CD4-positive, alpha-beta memory T cell (primary cell): ENCODE measurements around the gene RABGGTB. TPM values are rescaled to one million over a fixed set of nuclear protein-coding genes. Genes with fewer than 3 reads are reported as not detected.

ENCODE experiments used
- CTCF ChIA-PET: fragments of 350-600 bp; sonication (Branson Sonifier 250); formaldehyde crosslinking; loops from one replicate; lab custom pipeline; 2021; ENCODE audit warnings: inconsistent platforms; ENCODE audit not compliant: partially characterized antibody; lab: Charles Lee
- POLR2A ChIA-PET: fragments of 350-600 bp; sonication (Branson Sonifier 250); formaldehyde crosslinking; loops from one replicate; lab custom pipeline; 2021; ENCODE audit not compliant: partially characterized antibody; lab: Charles Lee
- DNase-seq, 5 donors: peaks; one replicate each; pipeline versions ENCODE4 v3.0.0 to v3.0.0-alpha.2; 2020 to 2022; ENCODE audit warnings: mixed read lengths in 1 of 5
- H3K27ac ChIP-seq: one replicate; pipeline ENCODE4 v1.7.0; 2013; ENCODE audit warnings: low read depth, low read length
- H3K27me3 ChIP-seq: 2 replicates; pipeline ENCODE4 v1.7.0; 2013; ENCODE audit warnings: mild to moderate bottlenecking, low read length, moderate library complexity; ENCODE audit not compliant: insufficient read depth
- H3K36me3 ChIP-seq: 2 replicates; pipeline ENCODE4 v1.7.0; 2013; ENCODE audit warnings: mild to moderate bottlenecking, low read length, moderate library complexity; ENCODE audit not compliant: insufficient read depth
- H3K4me1 ChIP-seq: 2 replicates; pipeline ENCODE4 v1.7.0; 2013; ENCODE audit warnings: mild to moderate bottlenecking, low read length, moderate library complexity; ENCODE audit not compliant: insufficient read depth
- H3K4me3 ChIP-seq, 2 donors: one replicate each; pipeline ENCODE4 v1.7.0; 2013; ENCODE audit warnings: low read length in 2 of 2, mild to moderate bottlenecking in 1 of 2
- H3K9me3 ChIP-seq, 2 donors: one replicate each; pipeline ENCODE4 v1.7.0; 2013; ENCODE audit warnings: low read length in 2 of 2, control low read depth in 1 of 2; ENCODE audit not compliant: control insufficient read depth in 1 of 2
- H3K27ac Mint-ChIP-seq, 7 donors: one replicate each; pipeline ENCODE4 v1.8.0; 2020 to 2021; ENCODE audit warnings: mixed read lengths in 7 of 7, mild to moderate bottlenecking in 6 of 7, inconsistent platforms in 3 of 7, moderate library complexity in 3 of 7
- H3K27me3 Mint-ChIP-seq, 2 donors: one replicate each; pipeline ENCODE4 v1.8.0; 2020 to 2021; ENCODE audit warnings: mixed read lengths in 2 of 2
- H3K36me3 Mint-ChIP-seq, 2 donors: one replicate each; pipeline ENCODE4 v1.8.0; 2020 to 2021; ENCODE audit warnings: mixed read lengths in 2 of 2, inconsistent platforms in 1 of 2, mild to moderate bottlenecking in 1 of 2
- H3K4me1 Mint-ChIP-seq, 4 donors: one replicate each; pipeline ENCODE4 v1.8.0; 2020 to 2021; ENCODE audit warnings: mixed read lengths in 4 of 4, mild to moderate bottlenecking in 1 of 4
- H3K4me3 Mint-ChIP-seq, 8 donors: one replicate each; pipeline ENCODE4 v1.8.0; 2020 to 2021; ENCODE audit warnings: mixed read lengths in 8 of 8, mild to moderate bottlenecking in 7 of 8, moderate library complexity in 6 of 8, inconsistent platforms in 3 of 8
- H3K9me3 Mint-ChIP-seq, 8 donors: one replicate each; pipeline ENCODE4 v1.8.0; 2020 to 2021; ENCODE audit warnings: mixed read lengths in 8 of 8, mild to moderate bottlenecking in 5 of 8, inconsistent platforms in 3 of 8, moderate library complexity in 1 of 8
- intact Hi-C: fragments of 100-400 bp; cut with micrococcal nuclease; formaldehyde crosslinking; loops from one replicate; pipeline ENCODE4 v1.15.1; 2023
- polyA plus RNA-seq, 2 donors: library from polyadenylated mRNA; unstranded; fragments of 300-500 nt; fragmentation: Illumina TruSeq; gene quantifications; one replicate each; pipeline ENCODE4 v1.2.3, GENCODE V29; 2021
- total RNA-seq, 2 experiments: library from RNA; stranded (reverse); gene quantifications; one replicate each; pipeline ENCODE4 v1.2.3, GENCODE V29; 2021

Gene RABGGTB
- total and polyA plus RNA-seq, 4 experiments from 2014 or later: 9.1 to 97.8 (median 54.0) TPM

DNA sequence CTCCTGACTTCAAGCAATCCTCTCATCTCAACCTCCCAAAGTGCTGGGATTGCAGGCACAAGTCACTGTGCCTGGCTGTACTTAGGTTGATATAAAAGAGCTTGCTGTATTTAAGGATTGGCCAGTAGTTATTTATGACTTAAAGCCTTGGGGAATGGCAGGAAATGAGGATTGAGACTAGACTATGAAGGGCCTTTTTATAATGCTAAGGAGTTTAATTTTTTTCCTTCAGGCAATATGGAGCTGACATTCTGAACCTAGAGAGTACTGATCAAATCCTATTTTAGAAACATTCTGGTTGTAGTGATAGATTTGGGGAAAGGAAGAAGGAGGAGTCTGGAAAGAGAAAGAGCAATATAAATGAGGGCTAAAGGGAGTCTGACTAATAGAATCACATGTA is 55.4 kb downstream of the RABGGTB start:
- intact Hi-C loops: no loop called here
- Histone ChIP-seq H3K27me3 (no peaks in the 10 kb centered on the region), H3K27ac (no peak overlapping the region), H3K4me1 (no peaks in the 10 kb centered on the region), H3K4me3 (no peak overlapping the region), H3K36me3 (no peaks in the 10 kb centered on the region), H3K9me3 (no peaks in the 10 kb centered on the region)
- peaks cover 2 to 16% (median 9%) of the 10 kb centered on the region in 8 donors for H3K9me3 Mint-ChIP-seq
- DNase-seq: no peak
- no peaks in the 10 kb centered on the region for H3K4me1 Mint-ChIP-seq
- H3K4me3 Mint-ChIP-seq: no peak overlapping the region
- no peak overlapping the region for H3K27ac Mint-ChIP-seq
- peaks cover 3 to 9% of the 10 kb centered on the region in 2 donors for H3K27me3 Mint-ChIP-seq
- no peaks in the 10 kb centered on the region for H3K36me3 Mint-ChIP-seq
- ChIA-PET CTCF (no interaction called here), POLR2A (no interaction called here)

Other genes starting within 250 kb of the RABGGTB start
- 1 to 10 TPM; 3.0 to 3.3 TPM for gene SLC44A5, start 175.1 kb upstream of the RABGGTB start, total RNA-seq
- gene SLC44A5, start 175.1 kb upstream of the RABGGTB start, polyA plus RNA-seq: 1 to 10 TPM in 1 of 2 donors, not detected in 1; 1.0 TPM
- gene ACADM, start 61.5 kb upstream of the RABGGTB start, total RNA-seq: 10 to 100 TPM; 31.9 to 33.4 TPM
- 10 to 100 TPM; 49.8 to 67.2 TPM for gene ACADM, start 61.5 kb upstream of the RABGGTB start, polyA plus RNA-seq
- gene MSH4, start 10.6 kb downstream of the RABGGTB start, total RNA-seq: under 1 TPM; 0.80 to 0.87 TPM
- not detected for gene MSH4, start 10.6 kb downstream of the RABGGTB start, polyA plus RNA-seq
- not detected for gene ASB17, start 146.1 kb downstream of the RABGGTB start, total RNA-seq
- not detected for gene ASB17, start 146.1 kb downstream of the RABGGTB start, polyA plus RNA-seq